ENCODE data around the gene FAM76B. TPM values are rescaled to one million over a fixed set of nuclear protein-coding genes. Genes with fewer than 3 reads are reported as not detected.

The FAM76B gene
- total RNA-seq, 1 experiment from 2014 or later: 13.3 TPM

DNA sequence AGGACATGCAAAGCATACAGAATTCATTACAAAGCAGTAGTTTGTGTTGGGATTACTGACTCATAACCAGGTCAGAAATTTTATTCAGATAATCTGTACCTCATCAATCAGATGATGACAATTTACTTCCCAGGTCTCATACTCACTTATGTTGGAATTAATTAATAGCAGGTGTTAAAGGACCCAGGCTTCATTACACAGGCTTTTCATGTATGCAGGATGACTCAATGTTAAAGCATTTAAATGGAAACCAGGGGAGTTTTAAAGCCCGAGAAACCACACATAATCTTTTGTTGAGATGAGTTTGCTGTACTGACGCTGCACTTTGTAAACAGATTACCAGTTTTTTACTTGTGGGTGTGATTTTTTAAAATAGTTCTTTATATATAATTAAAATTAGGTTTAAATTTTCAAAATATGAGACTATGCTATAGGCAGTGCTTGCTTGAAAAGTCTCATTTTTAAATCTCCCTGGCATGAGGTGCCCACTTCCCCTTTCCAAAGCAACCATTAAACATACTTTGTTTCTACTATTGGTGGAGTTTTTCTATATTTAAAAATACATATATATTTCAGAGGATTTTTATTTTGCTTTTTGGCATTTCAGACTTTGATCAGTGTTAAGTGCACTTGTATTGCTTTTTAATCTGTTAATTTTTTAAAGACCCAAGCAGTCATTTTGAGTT lies 41.8 kb upstream of the FAM76B start:
- BruUV-seq (replicated peaks): TSS peak; percentile 19
- H3K4me1 ChIP-seq (ENCODE audit: insufficient read depth, low read length): peaks cover 39% of the 10 kb centered on the region
- POLR2A ChIA-PET (ENCODE audit: unreplicated experiment): no interaction called here
- peak overlapping the region; percentile 74 for H3K27ac ChIP-seq (ENCODE audit: low read length)
- TF ChIP-seq, protein P1, sequence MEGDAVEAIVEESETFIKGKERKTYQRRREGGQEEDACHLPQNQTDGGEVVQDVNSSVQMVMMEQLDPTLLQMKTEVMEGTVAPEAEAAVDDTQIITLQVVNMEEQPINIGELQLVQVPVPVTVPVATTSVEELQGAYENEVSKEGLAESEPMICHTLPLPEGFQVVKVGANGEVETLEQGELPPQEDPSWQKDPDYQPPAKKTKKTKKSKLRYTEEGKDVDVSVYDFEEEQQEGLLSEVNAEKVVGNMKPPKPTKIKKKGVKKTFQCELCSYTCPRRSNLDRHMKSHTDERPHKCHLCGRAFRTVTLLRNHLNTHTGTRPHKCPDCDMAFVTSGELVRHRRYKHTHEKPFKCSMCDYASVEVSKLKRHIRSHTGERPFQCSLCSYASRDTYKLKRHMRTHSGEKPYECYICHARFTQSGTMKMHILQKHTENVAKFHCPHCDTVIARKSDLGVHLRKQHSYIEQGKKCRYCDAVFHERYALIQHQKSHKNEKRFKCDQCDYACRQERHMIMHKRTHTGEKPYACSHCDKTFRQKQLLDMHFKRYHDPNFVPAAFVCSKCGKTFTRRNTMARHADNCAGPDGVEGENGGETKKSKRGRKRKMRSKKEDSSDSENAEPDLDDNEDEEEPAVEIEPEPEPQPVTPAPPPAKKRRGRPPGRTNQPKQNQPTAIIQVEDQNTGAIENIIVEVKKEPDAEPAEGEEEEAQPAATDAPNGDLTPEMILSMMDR (conservative IDR thresholded peaks at IDR 0.05; ENCODE audit: low read depth, low read length): no peak
- TF ChIP-seq EZH2 (IDR thresholded peaks at IDR 0.05; ENCODE audit: low read length, unreplicated experiment): no peak
- TF ChIP-seq EZH2phosphoT487 (IDR thresholded peaks at IDR 0.05; ENCODE audit: borderline replicate concordance, low read length): no peak
- intact Hi-C loops (cut with micrococcal nuclease): loop anchor here (1.0 to 10.0 kb wide), 3 partner anchors 41 to 679 kb away; partner anchors contain the start of gene CEP57
- H3K36me3 ChIP-seq (ENCODE audit: low read depth, low read length): peaks cover 41% of the 10 kb centered on the region
- no peak overlapping the region for H3K4me2 ChIP-seq (ENCODE audit: low read length)
- no peak overlapping the region for H2AFZ ChIP-seq (ENCODE audit: low read length)
- no peaks in the 10 kb centered on the region for H3K79me2 ChIP-seq (ENCODE audit: low read length)
- H3K9me3 ChIP-seq (ENCODE audit: low read length): no peaks in the 10 kb centered on the region
- H4K20me1 ChIP-seq (ENCODE audit: low read length): no peaks in the 10 kb centered on the region
- H3K27me3 ChIP-seq (ENCODE audit: low read length): no peaks in the 10 kb centered on the region
- H3F3A ChIP-seq (ENCODE audit: low read length, unreplicated experiment): peaks cover 14% of the 10 kb centered on the region
- ATAC-seq (peak; percentile 53), DNase-seq (peak; percentile 77)
- H3K4me3 ChIP-seq (ENCODE audit: low read length): no peak overlapping the region
- no peaks in the 10 kb centered on the region for H3K9me2 ChIP-seq (replicated peaks; ENCODE audit: low read length)
- CTCF ChIA-PET: no interaction called here
- peak overlapping the region; percentile 24 for H3K9ac ChIP-seq (ENCODE audit: low read length)

DNA sequence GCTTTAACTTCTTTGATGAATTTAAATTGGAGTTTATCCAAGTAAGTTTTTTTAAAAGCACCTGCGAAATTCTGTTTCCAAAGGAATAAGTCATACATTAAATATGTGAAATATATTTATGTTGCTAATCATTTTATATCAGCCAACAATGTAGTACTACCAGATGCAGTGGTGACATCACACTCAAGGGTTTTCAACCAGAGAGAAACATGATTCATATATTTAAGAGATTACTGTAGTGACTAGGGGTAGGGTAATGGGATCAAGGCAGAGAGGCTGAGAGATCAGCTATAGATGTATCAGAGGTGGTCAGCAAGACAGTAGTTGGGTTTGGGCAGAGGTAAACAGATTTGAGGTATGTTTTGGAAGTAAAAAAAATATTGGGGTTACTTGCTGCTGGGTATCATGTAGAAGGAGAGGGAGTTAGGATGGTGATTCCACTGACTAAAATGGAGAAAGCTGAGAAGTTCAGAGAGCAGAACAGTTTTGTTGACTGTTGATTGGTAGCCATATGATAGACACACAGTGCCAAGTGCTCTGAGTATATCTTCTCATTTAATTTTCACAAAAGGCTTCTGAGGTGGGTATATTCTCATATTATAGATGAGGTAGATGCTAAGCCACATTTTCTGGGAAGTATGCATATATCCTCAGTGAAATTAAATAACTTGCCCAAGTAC lies 40.1 kb upstream of the FAM76B start:
- Histone ChIP-seq H3K4me1 (ENCODE audit: insufficient read depth, low read length) (peaks cover 34% of the 10 kb centered on the region), H3K9ac (ENCODE audit: low read length) (no peak overlapping the region), H3K9me2 (replicated peaks; ENCODE audit: low read length) (no peaks in the 10 kb centered on the region), H4K20me1 (ENCODE audit: low read length) (no peaks in the 10 kb centered on the region), H3K4me2 (ENCODE audit: low read length) (no peak overlapping the region), H3K79me2 (ENCODE audit: low read length) (no peaks in the 10 kb centered on the region), H3K27ac (ENCODE audit: low read length) (no peak overlapping the region), H3F3A (ENCODE audit: low read length, unreplicated experiment) (peaks cover 14% of the 10 kb centered on the region), H3K36me3 (ENCODE audit: low read depth, low read length) (peaks cover 35% of the 10 kb centered on the region), H3K9me3 (ENCODE audit: low read length) (no peaks in the 10 kb centered on the region), H3K4me3 (ENCODE audit: low read length) (no peak overlapping the region), H3K27me3 (ENCODE audit: low read length) (no peaks in the 10 kb centered on the region), H2AFZ (ENCODE audit: low read length) (no peak overlapping the region)
- no peak for TF ChIP-seq EZH2phosphoT487 (IDR thresholded peaks at IDR 0.05; ENCODE audit: borderline replicate concordance, low read length)
- TF ChIP-seq, protein P1 (conservative IDR thresholded peaks at IDR 0.05; ENCODE audit: low read depth, low read length): no peak
- TF ChIP-seq EZH2 (IDR thresholded peaks at IDR 0.05; ENCODE audit: low read length, unreplicated experiment): no peak
- ChIA-PET CTCF (interaction anchor here (0.5 kb wide), 1 partner anchor 634 kb away, joined by 4 read pairs; no protein-coding TSS in a partner anchor), POLR2A (ENCODE audit: unreplicated experiment) (interaction anchor here (0.6 kb wide), 1 partner anchor 477 kb away, joined by 6 read pairs; no protein-coding TSS in a partner anchor)
- DNase-seq (peak; percentile 48), ATAC-seq (peak; percentile 30)
- BruUV-seq (replicated peaks): no TSS peak
- intact Hi-C loops (cut with micrococcal nuclease): loop anchor here (5.0 to 10.0 kb wide), 2 partner anchors 375 to 677 kb away; no protein-coding TSS in a partner anchor
